Measurements from ENCODE around the gene UNC13A.

The UNC13A gene

DNA sequence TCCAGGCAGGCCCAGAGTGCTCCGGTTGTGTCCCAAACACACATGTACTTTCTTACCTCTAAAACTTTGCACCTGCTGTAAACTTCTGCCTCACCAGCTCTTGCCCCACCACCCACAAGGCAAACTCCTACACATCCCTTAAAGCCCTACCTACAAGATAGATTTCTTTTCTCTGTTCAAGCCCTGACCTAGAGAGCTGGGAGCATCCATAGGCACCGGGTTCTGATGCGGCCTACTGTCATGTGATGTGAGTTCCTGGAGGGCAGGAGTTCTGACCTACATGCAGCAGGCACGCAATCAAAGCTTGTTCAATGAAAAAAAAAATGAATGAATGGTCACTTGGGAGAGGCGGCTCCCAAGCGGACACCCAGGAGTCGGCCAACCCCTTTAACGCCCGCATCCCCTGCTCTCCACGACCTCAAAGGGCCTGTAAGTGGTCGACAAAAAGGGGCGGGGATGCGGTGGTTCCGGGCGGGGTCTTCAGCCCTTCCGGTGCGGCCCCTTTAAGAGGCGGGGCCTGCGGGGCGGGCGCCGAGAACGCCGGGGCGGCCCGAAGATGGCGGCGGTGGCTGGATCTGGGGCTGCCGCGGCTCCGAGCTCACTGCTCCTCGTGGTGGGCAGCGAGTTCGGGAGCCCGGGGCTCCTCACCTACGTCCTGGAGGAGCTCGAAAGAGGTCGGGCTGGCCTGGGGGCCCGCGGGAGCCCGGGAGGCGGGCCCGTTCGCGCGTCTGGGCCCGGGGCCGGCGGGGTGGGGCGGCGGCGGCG is 31.0 kb upstream of the UNC13A start, which contains the start of gene MAP1S:
Gene MAP1S, plus strand, starts transcription at position 534 of the 765 bp plus-strand sequence. Its CDS starts 23 bp downstream, at position 557.
- H3K27ac ChIP-seq, result peak within 1 kb of the TSS; percentile 65

DNA sequence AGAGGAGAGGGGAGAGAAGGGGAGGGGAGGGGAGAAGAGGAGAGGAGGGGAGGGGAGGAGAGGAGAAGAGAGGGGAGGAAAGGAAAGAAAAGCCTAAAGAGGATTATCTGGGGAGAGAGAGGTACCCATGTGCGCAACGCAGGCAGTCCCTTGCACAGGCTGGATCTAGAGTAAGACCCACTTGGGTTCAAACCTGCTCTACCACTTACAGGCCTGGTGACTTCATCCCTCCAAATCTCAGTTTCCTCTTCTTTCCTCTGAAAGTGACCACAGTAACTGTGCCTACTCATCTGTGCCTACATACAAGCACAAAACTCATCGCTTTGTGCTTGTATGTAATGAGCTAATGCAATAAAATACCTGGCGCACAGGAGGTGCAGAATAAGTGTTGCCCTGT is 30.4 kb upstream of the UNC13A start:
- Histone ChIP-seq H3K27ac (no peak overlapping the region), H3K27me3 (replicated peaks) (no peaks in the 10 kb centered on the region), H3K4me3 (ENCODE audit: low read depth, low read length) (no peak overlapping the region), H3K36me3 (replicated peaks) (peaks cover 6% of the 10 kb centered on the region)
- DNase-seq, result no peak
- in situ Hi-C loops (cut with HindIII; ENCODE audit: low pct_ligation_motif_present, low sequenced_read_pairs), result no loop called here
- TF ChIP-seq, protein P1, sequence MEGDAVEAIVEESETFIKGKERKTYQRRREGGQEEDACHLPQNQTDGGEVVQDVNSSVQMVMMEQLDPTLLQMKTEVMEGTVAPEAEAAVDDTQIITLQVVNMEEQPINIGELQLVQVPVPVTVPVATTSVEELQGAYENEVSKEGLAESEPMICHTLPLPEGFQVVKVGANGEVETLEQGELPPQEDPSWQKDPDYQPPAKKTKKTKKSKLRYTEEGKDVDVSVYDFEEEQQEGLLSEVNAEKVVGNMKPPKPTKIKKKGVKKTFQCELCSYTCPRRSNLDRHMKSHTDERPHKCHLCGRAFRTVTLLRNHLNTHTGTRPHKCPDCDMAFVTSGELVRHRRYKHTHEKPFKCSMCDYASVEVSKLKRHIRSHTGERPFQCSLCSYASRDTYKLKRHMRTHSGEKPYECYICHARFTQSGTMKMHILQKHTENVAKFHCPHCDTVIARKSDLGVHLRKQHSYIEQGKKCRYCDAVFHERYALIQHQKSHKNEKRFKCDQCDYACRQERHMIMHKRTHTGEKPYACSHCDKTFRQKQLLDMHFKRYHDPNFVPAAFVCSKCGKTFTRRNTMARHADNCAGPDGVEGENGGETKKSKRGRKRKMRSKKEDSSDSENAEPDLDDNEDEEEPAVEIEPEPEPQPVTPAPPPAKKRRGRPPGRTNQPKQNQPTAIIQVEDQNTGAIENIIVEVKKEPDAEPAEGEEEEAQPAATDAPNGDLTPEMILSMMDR (IDR thresholded peaks at IDR 0.05; ENCODE audit: low read depth, low read length, missing control alignments), result no peak

More for the DNA sequence above, 31.0 kb upstream of the UNC13A start, which contains the start of gene MAP1S:
- H3K36me3 ChIP-seq (replicated peaks), result peaks cover 12% of the 10 kb centered on the region
- in situ Hi-C loops (cut with HindIII; ENCODE audit: low pct_ligation_motif_present, low sequenced_read_pairs), result no loop called here
- H3K27me3 ChIP-seq (replicated peaks), result no peaks in the 10 kb centered on the region
- TF ChIP-seq, protein P1 (IDR thresholded peaks at IDR 0.05; ENCODE audit: low read depth, low read length, missing control alignments), result no peak
- DNase-seq, result peak; percentile 9
- H3K4me3 ChIP-seq (ENCODE audit: low read depth, low read length), result peak within 1 kb of the TSS; percentile 79

DNA sequence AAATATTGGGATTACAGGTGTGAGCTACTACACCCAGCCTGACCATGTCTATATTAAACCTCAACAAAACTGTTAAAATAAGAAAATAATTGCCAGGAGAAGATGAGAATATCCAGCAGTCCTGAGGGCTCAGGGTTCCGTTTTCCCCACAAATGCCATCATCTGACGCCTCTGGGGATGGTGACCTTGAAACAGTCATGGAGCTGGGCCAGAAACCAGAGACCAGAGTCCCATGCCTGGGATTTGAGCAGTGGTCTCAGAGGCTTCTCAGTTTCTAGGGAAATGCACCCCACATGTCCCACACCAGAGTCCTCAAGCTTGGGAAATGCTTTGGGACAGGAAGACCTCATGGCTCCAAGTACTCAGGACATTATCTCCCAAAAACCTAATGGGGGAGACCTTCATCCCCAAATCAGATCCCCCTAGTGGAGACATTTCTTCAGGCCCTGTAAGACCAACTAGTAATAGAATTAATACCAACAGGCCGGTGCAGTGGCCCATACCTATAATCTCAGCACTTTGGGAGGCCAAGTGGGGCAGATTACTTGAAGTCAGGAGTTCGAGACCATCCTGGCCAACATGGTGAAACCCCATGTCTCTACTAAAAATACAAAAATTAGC is 28.3 kb upstream of the UNC13A start:
- Histone ChIP-seq H3K36me3 (replicated peaks) (no peaks in the 10 kb centered on the region), H3K27ac (no peak overlapping the region), H3K27me3 (replicated peaks) (no peaks in the 10 kb centered on the region), H3K4me3 (ENCODE audit: low read depth, low read length) (no peak overlapping the region)
- no peak for DNase-seq
- TF ChIP-seq, protein P1 (IDR thresholded peaks at IDR 0.05; ENCODE audit: low read depth, low read length, missing control alignments), result peak; percentile 36
- in situ Hi-C loops (cut with HindIII; ENCODE audit: low pct_ligation_motif_present, low sequenced_read_pairs), result no loop called here

DNA sequence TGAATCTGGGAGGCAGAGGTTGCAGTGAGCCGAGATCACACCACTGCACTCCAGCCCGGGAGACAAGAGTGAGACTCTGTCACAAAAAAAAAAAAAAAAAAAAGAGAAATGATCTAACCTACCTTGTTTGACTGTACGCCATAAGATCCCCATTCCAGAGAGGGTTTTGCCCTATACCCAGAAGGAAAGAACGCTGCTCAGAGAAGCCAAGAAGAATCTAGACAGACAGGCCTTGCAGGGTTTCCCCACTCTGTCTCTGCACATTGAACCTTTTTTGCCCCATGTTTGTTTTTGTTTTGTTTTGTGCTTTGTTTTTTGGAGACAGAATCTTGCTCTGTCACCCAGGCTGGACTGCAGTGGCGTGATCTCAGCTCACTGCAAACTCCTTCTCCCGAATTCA is 23.7 kb upstream of the UNC13A start:
- Histone ChIP-seq H3K27ac (no peak overlapping the region), H3K4me3 (ENCODE audit: low read depth, low read length) (no peak overlapping the region), H3K27me3 (replicated peaks) (no peaks in the 10 kb centered on the region), H3K36me3 (replicated peaks) (no peaks in the 10 kb centered on the region)
- in situ Hi-C loops (cut with HindIII; ENCODE audit: low pct_ligation_motif_present, low sequenced_read_pairs), result no loop called here
- no peak for DNase-seq
- TF ChIP-seq, protein P1 (IDR thresholded peaks at IDR 0.05; ENCODE audit: low read depth, low read length, missing control alignments), result no peak

DNA sequence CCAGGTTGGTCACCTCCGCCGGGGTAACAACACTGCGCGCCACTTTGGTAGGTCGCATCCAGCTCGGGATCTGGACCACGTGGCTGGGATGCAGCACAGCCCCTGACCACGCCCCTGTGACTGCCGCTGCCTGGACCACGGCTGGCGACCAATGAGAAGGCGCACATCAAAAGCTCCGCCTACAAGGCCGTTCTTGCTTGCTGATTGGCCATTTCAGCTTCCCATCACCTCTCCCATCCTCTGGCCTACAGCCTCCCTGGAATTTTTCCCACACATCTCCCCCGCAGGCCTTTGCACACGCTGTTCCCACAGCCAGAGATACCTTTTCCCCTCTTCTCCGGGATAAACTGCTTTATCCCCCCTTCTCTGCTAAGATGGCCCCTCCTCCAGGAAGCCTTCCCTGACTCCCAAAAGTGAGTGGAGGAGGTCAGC is 18.6 kb upstream of the UNC13A start:
- H3K27me3 ChIP-seq (replicated peaks), result no peaks in the 10 kb centered on the region
- in situ Hi-C loops (cut with HindIII; ENCODE audit: low pct_ligation_motif_present, low sequenced_read_pairs), result no loop called here
- no peaks in the 10 kb centered on the region for H3K36me3 ChIP-seq (replicated peaks)
- H3K27ac ChIP-seq, result no peak overlapping the region
- peak; percentile 60 for DNase-seq
- TF ChIP-seq, protein P1 (IDR thresholded peaks at IDR 0.05; ENCODE audit: low read depth, low read length, missing control alignments), result no peak
- no peak overlapping the region for H3K4me3 ChIP-seq (ENCODE audit: low read depth, low read length)
